ENCODE measurements around the gene TSHZ3.

GRCh38 chr19:31314156-31314555 lies 35.1 kb downstream of the TSHZ3 start:
- no peak for TF ChIP-seq CTCF (IDR thresholded peaks at IDR 0.05; ENCODE audit: poor library complexity, severe bottlenecking)
- TF ChIP-seq EZH2 (IDR thresholded peaks at IDR 0.05; ENCODE audit: borderline replicate concordance, insufficient read depth, low read length, poor library complexity, severe bottlenecking): no peak
- TF ChIP-seq TAF1 (IDR thresholded peaks at IDR 0.05; ENCODE audit: low read depth): no peak
- TF ChIP-seq RAD21 (conservative IDR thresholded peaks at IDR 0.05): no peak
- TF ChIP-seq SMC3 (conservative IDR thresholded peaks at IDR 0.05; ENCODE audit: poor library complexity): no peak
- no peak for TF ChIP-seq POLR2AphosphoS5 (IDR thresholded peaks at IDR 0.05)
- TF ChIP-seq EP300 (conservative IDR thresholded peaks at IDR 0.05; ENCODE audit: poor library complexity, severe bottlenecking): no peak
- TF ChIP-seq REST (IDR thresholded peaks at IDR 0.05; ENCODE audit: borderline replicate concordance): no peak
- TF ChIP-seq MXI1 (conservative IDR thresholded peaks at IDR 0.05; ENCODE audit: poor library complexity, severe bottlenecking): no peak
